ENCODE measurements around the gene EMILIN3.

Gene EMILIN3

GRCh38 chr20:41362748-41363140 lies 3.9 kb downstream of the EMILIN3 start:
- DNase-seq (ENCODE audit: low read depth, low spot score) = no peak
- H3K9ac ChIP-seq (ENCODE audit: insufficient read length) = no peak overlapping the region
- no peak overlapping the region for H3K4me3 ChIP-seq
- no peaks in the 10 kb centered on the region for H3K9me3 ChIP-seq (ENCODE audit: low read depth, low read length)
- no peak for TF ChIP-seq POLR2AphosphoS5 (IDR thresholded peaks at IDR 0.05; ENCODE audit: borderline replicate concordance, low read depth, low read length)
- no peak for TF ChIP-seq EZH2 (IDR thresholded peaks at IDR 0.05)
- TF ChIP-seq FOXP2 (optimal IDR thresholded peaks at IDR 0.05; ENCODE audit: control extremely low read depth, extremely low read length, insufficient read depth) = no peak
- no peaks in the 10 kb centered on the region for H3K36me3 ChIP-seq (ENCODE audit: insufficient read depth, low read length)
- H3K27ac ChIP-seq = no peak overlapping the region

GRCh38 chr20:41361757-41362747 lies 4.6 kb downstream of the EMILIN3 start:
- Histone ChIP-seq H3K4me3 (no peak overlapping the region), H3K36me3 (ENCODE audit: insufficient read depth, low read length) (no peaks in the 10 kb centered on the region), H3K9ac (ENCODE audit: insufficient read length) (no peak overlapping the region), H3K27ac (no peak overlapping the region), H3K9me3 (ENCODE audit: low read depth, low read length) (no peaks in the 10 kb centered on the region)
- DNase-seq (ENCODE audit: low read depth, low spot score) = no peak
- TF ChIP-seq POLR2AphosphoS5 (IDR thresholded peaks at IDR 0.05; ENCODE audit: borderline replicate concordance, low read depth, low read length) = no peak
- no peak for TF ChIP-seq EZH2 (IDR thresholded peaks at IDR 0.05)
- no peak for TF ChIP-seq FOXP2 (optimal IDR thresholded peaks at IDR 0.05; ENCODE audit: control extremely low read depth, extremely low read length, insufficient read depth)

- Histone ChIP-seq H3K36me3 (ENCODE audit: insufficient read depth, low read length) (no peaks in the 10 kb centered on the region), H3K27ac (no peak overlapping the region), H3K4me3 (no peak overlapping the region), H3K9me3 (ENCODE audit: low read depth, low read length) (no peaks in the 10 kb centered on the region), H3K9ac (ENCODE audit: insufficient read length) (no peak overlapping the region)
- DNase-seq (ENCODE audit: low read depth, low spot score) = no peak
- TF ChIP-seq EZH2 (IDR thresholded peaks at IDR 0.05) = no peak
- no peak for TF ChIP-seq POLR2AphosphoS5 (IDR thresholded peaks at IDR 0.05; ENCODE audit: borderline replicate concordance, low read depth, low read length)
- no peak for TF ChIP-seq FOXP2 (optimal IDR thresholded peaks at IDR 0.05; ENCODE audit: control extremely low read depth, extremely low read length, insufficient read depth)
Measured at GRCh38 chr20:41360831-41361756, 5.5 kb downstream of the EMILIN3 start.

GRCh38 chr20:41359541-41360011 lies 7.0 kb downstream of the EMILIN3 start:
- no peak overlapping the region for H3K27ac ChIP-seq
- H3K9me3 ChIP-seq (ENCODE audit: low read depth, low read length) = no peaks in the 10 kb centered on the region
- H3K36me3 ChIP-seq (ENCODE audit: insufficient read depth, low read length) = no peaks in the 10 kb centered on the region
- TF ChIP-seq EZH2 (IDR thresholded peaks at IDR 0.05) (no peak), FOXP2 (optimal IDR thresholded peaks at IDR 0.05; ENCODE audit: control extremely low read depth, extremely low read length, insufficient read depth) (no peak), POLR2AphosphoS5 (IDR thresholded peaks at IDR 0.05; ENCODE audit: borderline replicate concordance, low read depth, low read length) (no peak)
- no peak overlapping the region for H3K9ac ChIP-seq (ENCODE audit: insufficient read length)
- no peak for DNase-seq (ENCODE audit: low read depth, low spot score)
- H3K4me3 ChIP-seq = no peak overlapping the region

- no peaks in the 10 kb centered on the region for H3K36me3 ChIP-seq (ENCODE audit: insufficient read depth, low read length)
- DNase-seq (ENCODE audit: low read depth, low spot score) = no peak
- no peak overlapping the region for H3K9ac ChIP-seq (ENCODE audit: insufficient read length)
- no peaks in the 10 kb centered on the region for H3K9me3 ChIP-seq (ENCODE audit: low read depth, low read length)
- TF ChIP-seq EZH2 (IDR thresholded peaks at IDR 0.05) = no peak
- H3K27ac ChIP-seq = no peak overlapping the region
- no peak overlapping the region for H3K4me3 ChIP-seq
Measured at GRCh38 chr20:41358717-41359116, 7.9 kb downstream of the EMILIN3 start.

- TF ChIP-seq POLR2AphosphoS5 (IDR thresholded peaks at IDR 0.05; ENCODE audit: borderline replicate concordance, low read depth, low read length) = no peak
- no peak for TF ChIP-seq EZH2 (IDR thresholded peaks at IDR 0.05)
- TF ChIP-seq FOXP2 (optimal IDR thresholded peaks at IDR 0.05; ENCODE audit: control extremely low read depth, extremely low read length, insufficient read depth) = no peak
- H3K9ac ChIP-seq (ENCODE audit: insufficient read length) = no peak overlapping the region
- H3K27ac ChIP-seq = no peak overlapping the region
- H3K36me3 ChIP-seq (ENCODE audit: insufficient read depth, low read length) = no peaks in the 10 kb centered on the region
- no peak for DNase-seq (ENCODE audit: low read depth, low spot score)
- H3K9me3 ChIP-seq (ENCODE audit: low read depth, low read length) = no peaks in the 10 kb centered on the region
- no peak overlapping the region for H3K4me3 ChIP-seq
Measured at GRCh38 chr20:41358230-41358629, 8.4 kb downstream of the EMILIN3 start.

- no peak for DNase-seq (ENCODE audit: low read depth, low spot score)
Measured at GRCh38 chr20:41357424-41358163, 9.0 kb downstream of the EMILIN3 start.

More at GRCh38 chr20:41357424-41358163, 9.0 kb downstream of the EMILIN3 start:
- Histone ChIP-seq H3K4me3 (no peak overlapping the region), H3K27ac (no peak overlapping the region), H3K9me3 (ENCODE audit: low read depth, low read length) (no peaks in the 10 kb centered on the region), H3K9ac (ENCODE audit: insufficient read length) (no peak overlapping the region), H3K36me3 (ENCODE audit: insufficient read depth, low read length) (no peaks in the 10 kb centered on the region)
- no peak for TF ChIP-seq EZH2 (IDR thresholded peaks at IDR 0.05)
- no peak for TF ChIP-seq POLR2AphosphoS5 (IDR thresholded peaks at IDR 0.05; ENCODE audit: borderline replicate concordance, low read depth, low read length)
- no peak for TF ChIP-seq FOXP2 (optimal IDR thresholded peaks at IDR 0.05; ENCODE audit: control extremely low read depth, extremely low read length, insufficient read depth)
